Trophoblast cell (in vitro differentiated cells and primary cell): ENCODE data around the gene IGSF9.

ENCODE experiments used
- DNase-seq, 2 donors: peaks; one replicate each; pipeline ENCODE4 v3.0.0-alpha.2; 2016
- H2AFZ ChIP-seq: 2 replicates; pipeline ENCODE4 v1.6.1; 2013; ENCODE audit warnings: low read length, moderate library complexity, mild to moderate bottlenecking; ENCODE audit not compliant: insufficient read depth, poor library complexity
- H2AK5ac ChIP-seq: 2 replicates; pipeline ENCODE4 v1.6.1; 2013; ENCODE audit warnings: mild to moderate bottlenecking, low read length
- H2BK120ac ChIP-seq: 2 replicates; pipeline ENCODE4 v1.6.1; 2013; ENCODE audit warnings: low read length, mild to moderate bottlenecking, moderate library complexity; ENCODE audit not compliant: insufficient read depth, poor library complexity
- H2BK12ac ChIP-seq: 2 replicates; pipeline ENCODE4 v1.6.1; 2013; ENCODE audit warnings: mild to moderate bottlenecking, low read length, moderate library complexity
- H2BK5ac ChIP-seq: 2 replicates; pipeline ENCODE4 v1.6.1; 2013; ENCODE audit warnings: low read length, low read depth, moderate library complexity, mild to moderate bottlenecking; ENCODE audit not compliant: poor library complexity
- H3K14ac ChIP-seq: 2 replicates; pipeline ENCODE4 v1.6.1; 2013; ENCODE audit warnings: mild to moderate bottlenecking, low read length
- H3K18ac ChIP-seq: 2 replicates; pipeline ENCODE4 v1.6.1; 2013; ENCODE audit warnings: mild to moderate bottlenecking, low read length
- H3K23ac ChIP-seq: 2 replicates; pipeline ENCODE4 v1.6.1; 2013; ENCODE audit warnings: low read length
- H3K27ac ChIP-seq: 2 replicates; pipeline ENCODE4 v1.5.1; 2013; ENCODE audit warnings: low read depth, mild to moderate bottlenecking, inconsistent platforms, low read length, moderate library complexity
- H3K27me3 ChIP-seq: 2 replicates; pipeline ENCODE4 v1.6.1; 2013; ENCODE audit warnings: inconsistent platforms, mild to moderate bottlenecking, low read length, moderate library complexity; ENCODE audit not compliant: insufficient read depth
- H3K36me3 ChIP-seq, 2 experiments: 1 replicate in 1 of 2; 2 replicates in 1 of 2; pipeline ENCODE4 v1.6.1; 2013; ENCODE audit warnings: low read length in 2 of 2, mild to moderate bottlenecking in 2 of 2, moderate library complexity in 1 of 2; ENCODE audit not compliant: insufficient read depth in 2 of 2, control insufficient read depth in 1 of 2
- H3K4ac ChIP-seq: 2 replicates; pipeline ENCODE4 v1.6.1; 2013; ENCODE audit warnings: low read depth, mild to moderate bottlenecking, low read length, moderate library complexity
- H3K4me1 ChIP-seq, 2 experiments: 1 replicate in 1 of 2; 2 replicates in 1 of 2; pipeline ENCODE4 v1.6.1; 2013; ENCODE audit warnings: low read length in 2 of 2, mild to moderate bottlenecking in 2 of 2, moderate library complexity in 1 of 2; ENCODE audit not compliant: insufficient read depth in 2 of 2, control insufficient read depth in 1 of 2
- H3K4me2 ChIP-seq: 2 replicates; pipeline ENCODE4 v1.6.1; 2013; ENCODE audit warnings: inconsistent platforms, mild to moderate bottlenecking, low read length, moderate library complexity
- H3K4me3 ChIP-seq: 2 replicates; pipeline ENCODE4 v1.5.1; 2013; ENCODE audit warnings: mild to moderate bottlenecking, low read depth, low read length, inconsistent platforms
- H3K79me1 ChIP-seq: one replicate; pipeline ENCODE4 v1.6.1; 2013; ENCODE audit warnings: low read length
- H3K79me2 ChIP-seq: 2 replicates; pipeline ENCODE4 v1.6.1; 2013; ENCODE audit warnings: low read length, mild to moderate bottlenecking; ENCODE audit not compliant: control insufficient read depth, insufficient read depth, poor library complexity
- H3K9ac ChIP-seq: 2 replicates; pipeline ENCODE4 v1.6.1; 2013; ENCODE audit warnings: mild to moderate bottlenecking, low read length
- H3K9me3 ChIP-seq: 2 replicates; pipeline ENCODE4 v1.6.1; 2013; ENCODE audit warnings: low read depth, mild to moderate bottlenecking, control low read depth, inconsistent platforms, low read length; ENCODE audit not compliant: insufficient read depth
- H4K12ac ChIP-seq: 2 replicates; pipeline ENCODE4 v1.6.1; 2013; ENCODE audit warnings: low read depth, mild to moderate bottlenecking, low read length, moderate library complexity
- H4K8ac ChIP-seq: 2 replicates; pipeline ENCODE4 v1.6.1; 2013; ENCODE audit warnings: low read depth, mild to moderate bottlenecking, low read length, moderate library complexity
- H4K91ac ChIP-seq: one replicate; pipeline ENCODE4 v1.6.1; 2013; ENCODE audit warnings: low read depth, mild to moderate bottlenecking, low read length, moderate library complexity
- WGBS: extraction: QIAGEN DNeasy Blood & Tissue Kit; methylation state at CpG from one replicate; pipeline ENCODE4 v1.1.7; 2013; ENCODE audit warnings: missing lambda C conversion rate; ENCODE audit not compliant: insufficient read length, insufficient coverage; ENCODE audit errors: extremely low coverage; 5-methylcytosine and 5-hydroxymethylcytosine counted together

IGSF9 gene

DNA sequence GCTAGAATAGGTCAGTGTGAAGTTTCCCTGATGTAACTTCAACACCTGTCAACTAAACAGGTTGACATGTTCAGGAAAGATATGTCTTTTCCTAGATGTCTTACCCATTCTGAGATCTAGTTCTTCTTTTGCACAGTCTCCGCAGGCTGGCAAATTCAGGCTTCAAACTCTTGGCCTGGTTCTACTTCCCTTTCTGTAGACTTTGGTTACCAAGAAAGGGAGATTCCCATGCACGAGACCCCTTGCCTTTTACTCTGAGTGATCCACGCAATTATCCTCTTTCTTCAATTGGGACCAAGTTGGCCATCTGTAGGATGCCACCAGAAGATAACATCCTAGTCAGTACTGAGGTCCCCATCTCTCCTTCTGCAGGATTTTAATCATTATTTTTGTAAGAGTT, 47.5 kb downstream of the IGSF9 start:
- Histone ChIP-seq H2AFZ (no peak overlapping the region), H3K36me3 (no peaks in the 10 kb centered on the region), H3K9me3 (no peaks in the 10 kb centered on the region), H4K91ac (no peak overlapping the region), H3K27me3 (no peaks in the 10 kb centered on the region), H2AK5ac (no peak overlapping the region), H3K79me1 (peaks cover 23% of the 10 kb centered on the region), H2BK5ac (no peak overlapping the region), H2BK12ac (no peak overlapping the region), H3K14ac (no peak overlapping the region), H3K27ac (no peak overlapping the region), H3K9ac (no peak overlapping the region), H3K4me3 (no peak overlapping the region), H3K4me1 (peaks cover 14 to 22% of the 10 kb centered on the region in 2 experiments), H3K4me2 (no peak overlapping the region), H2BK120ac (no peak overlapping the region), H3K4ac (no peak overlapping the region), H3K23ac (no peak overlapping the region), H4K12ac (no peak overlapping the region), H3K79me2 (no peaks in the 10 kb centered on the region), H3K18ac (no peak overlapping the region), H4K8ac (no peak overlapping the region)
- WGBS, result no CpG with 5 or more reads among the region's 3 CpGs
- DNase-seq, result peak in 1 of 2 donors; percentile 26

DNA sequence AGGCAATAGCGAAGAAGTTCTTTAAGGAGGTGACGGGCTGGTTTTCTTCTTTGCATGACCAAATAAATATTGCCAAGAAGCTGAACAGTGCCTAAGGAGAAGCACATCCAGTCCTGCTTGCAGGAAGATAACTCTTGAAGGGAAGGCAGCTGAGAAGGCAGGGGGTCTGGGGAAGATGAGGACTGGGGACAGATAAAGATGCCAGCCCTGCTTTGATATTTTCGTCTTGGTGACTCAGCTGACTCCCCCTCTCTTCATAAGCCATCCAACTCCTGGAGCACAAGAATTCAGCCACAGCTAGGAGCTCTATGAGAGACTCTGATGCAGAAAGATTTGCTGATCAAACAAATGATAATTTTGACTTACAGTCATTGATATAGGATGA, 48.9 kb downstream of the IGSF9 start:
- H3K27ac ChIP-seq, result no peak overlapping the region
- WGBS, result no CpG with 5 or more reads among the region's 3 CpGs
- no peak overlapping the region for H2AK5ac ChIP-seq
- H3K9ac ChIP-seq, result no peak overlapping the region
- H3K79me1 ChIP-seq, result peaks cover 20% of the 10 kb centered on the region
- H3K9me3 ChIP-seq, result no peaks in the 10 kb centered on the region
- DNase-seq, result no peak
- H3K4me2 ChIP-seq, result no peak overlapping the region
- H4K91ac ChIP-seq, result no peak overlapping the region
- no peak overlapping the region for H2AFZ ChIP-seq
- H4K12ac ChIP-seq, result no peak overlapping the region
- no peaks in the 10 kb centered on the region for H3K27me3 ChIP-seq
- H2BK120ac ChIP-seq, result no peak overlapping the region
- H3K36me3 ChIP-seq, result no peaks in the 10 kb centered on the region
- no peak overlapping the region for H4K8ac ChIP-seq
- no peak overlapping the region for H3K4ac ChIP-seq
- no peak overlapping the region for H3K18ac ChIP-seq
- H3K14ac ChIP-seq, result no peak overlapping the region
- no peak overlapping the region for H2BK5ac ChIP-seq
- H3K4me3 ChIP-seq, result no peak overlapping the region
- peaks cover 11 to 22% of the 10 kb centered on the region in 2 experiments for H3K4me1 ChIP-seq
- H3K79me2 ChIP-seq, result no peaks in the 10 kb centered on the region
- H3K23ac ChIP-seq, result no peak overlapping the region
- no peak overlapping the region for H2BK12ac ChIP-seq

DNA sequence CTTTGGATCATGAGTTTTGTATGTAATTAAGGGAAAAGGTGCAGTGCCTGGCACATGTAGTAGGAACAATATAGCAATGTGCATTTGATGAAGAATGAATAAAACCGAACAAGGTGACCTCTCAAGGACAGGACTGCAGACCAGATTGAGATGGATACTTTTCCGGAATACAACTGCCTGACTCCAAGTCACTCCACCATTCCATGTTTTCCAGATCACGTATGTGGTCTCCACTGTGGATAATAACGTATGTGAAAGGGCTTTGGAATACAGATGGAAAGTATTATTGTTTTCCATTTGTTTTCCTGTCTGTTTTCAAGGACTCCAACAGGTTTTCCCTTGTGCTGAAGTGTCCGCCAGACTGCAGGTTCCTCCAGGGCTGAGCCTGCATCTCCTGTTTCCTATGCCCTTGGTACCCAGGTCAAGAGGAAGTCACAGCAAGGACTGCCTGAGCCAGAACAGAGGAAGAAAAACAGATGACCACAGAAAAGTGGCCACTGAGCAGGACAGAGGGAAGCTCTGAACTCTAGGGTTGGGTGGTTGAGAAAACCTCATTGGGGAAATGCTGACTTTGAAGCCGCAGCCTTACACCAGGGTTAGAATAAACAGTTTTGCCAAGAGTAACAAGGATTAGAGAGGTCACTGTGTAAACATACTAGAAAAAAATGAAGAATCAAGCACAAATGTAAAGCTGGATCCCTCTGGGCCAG, 49.4 kb downstream of the IGSF9 start:
- Histone ChIP-seq H2BK120ac (no peak overlapping the region), H4K12ac (no peak overlapping the region), H3K4ac (no peak overlapping the region), H4K8ac (no peak overlapping the region), H3K79me1 (peaks cover 19% of the 10 kb centered on the region), H3K18ac (no peak overlapping the region), H3K27me3 (no peaks in the 10 kb centered on the region), H3K79me2 (no peaks in the 10 kb centered on the region), H3K9me3 (no peaks in the 10 kb centered on the region), H3K4me2 (no peak overlapping the region), H2BK12ac (no peak overlapping the region), H3K23ac (no peak overlapping the region), H3K14ac (no peak overlapping the region), H3K4me3 (no peak overlapping the region), H2BK5ac (no peak overlapping the region), H2AFZ (no peak overlapping the region), H3K36me3 (no peaks in the 10 kb centered on the region), H3K9ac (no peak overlapping the region), H3K27ac (no peak overlapping the region), H2AK5ac (no peak overlapping the region), H3K4me1 (peaks cover 11 to 17% of the 10 kb centered on the region in 2 experiments), H4K91ac (no peak overlapping the region)
- WGBS, result no CpG with 5 or more reads among the region's 6 CpGs
- DNase-seq, result no peak

DNA sequence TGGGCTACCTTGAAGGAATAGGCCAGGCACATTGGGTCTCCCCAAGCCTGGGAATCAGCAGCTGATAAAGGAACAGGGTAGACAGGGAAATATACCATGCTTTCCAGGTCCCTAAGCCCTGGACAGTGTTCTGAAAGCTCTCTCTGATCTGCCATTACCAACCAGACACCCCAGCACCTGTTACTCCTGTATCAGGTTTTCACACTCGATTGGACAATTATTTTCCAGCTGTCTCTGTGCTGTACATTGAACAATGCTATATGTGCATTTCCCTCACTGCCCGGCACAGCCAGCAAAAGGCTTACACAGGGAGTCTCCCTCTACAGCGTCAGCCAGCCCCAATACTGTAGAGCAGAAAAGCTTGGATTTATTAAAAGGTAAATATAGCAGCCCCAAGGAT, 50.1 kb downstream of the IGSF9 start:
- Histone ChIP-seq H3K79me2 (no peaks in the 10 kb centered on the region), H3K18ac (no peak overlapping the region), H2AK5ac (no peak overlapping the region), H3K27ac (no peak overlapping the region), H4K91ac (no peak overlapping the region), H2BK5ac (no peak overlapping the region), H3K9me3 (no peaks in the 10 kb centered on the region), H3K9ac (no peak overlapping the region), H3K79me1 (peaks cover 15% of the 10 kb centered on the region), H3K14ac (no peak overlapping the region), H3K36me3 (no peaks in the 10 kb centered on the region), H3K23ac (no peak overlapping the region), H3K27me3 (no peaks in the 10 kb centered on the region), H2BK12ac (no peak overlapping the region), H3K4me2 (no peak overlapping the region), H2BK120ac (no peak overlapping the region), H4K8ac (no peak overlapping the region), H3K4me1 (peaks cover 8 to 13% of the 10 kb centered on the region in 2 experiments), H3K4ac (no peak overlapping the region), H4K12ac (no peak overlapping the region), H2AFZ (no peak overlapping the region), H3K4me3 (no peak overlapping the region)
- no peak for DNase-seq
- no CpG with 5 or more reads among the region's 3 CpGs for WGBS
